GM23338 (cell line): ENCODE results near the gene NFIA. TPM values are rescaled to one million over a fixed set of nuclear protein-coding genes. Genes with fewer than 3 reads are reported as not detected.

Experiments
- ATAC-seq: fragments of 200-7000 bp; cut with Tn5 transposase; 3 replicates; pipeline ENCODE4 v1.9.1; 2020
- DNase-seq: peaks from one replicate; pipeline ENCODE4 v3.0.0-alpha.2; 2015; ENCODE audit warnings: low spot score
- H2AFZ ChIP-seq: fragments of 200-600 bp; sonication (generic); 2 replicates; pipeline ENCODE4 v1.8.0; 2016; ENCODE audit warnings: antibody characterized with exemption, mild to moderate bottlenecking, moderate library complexity
- H3F3A ChIP-seq: fragments of 200-600 bp; sonication (generic); replicated peaks from 2 replicates; pipeline ENCODE4 v1.8.0; 2017; ENCODE audit warnings: antibody characterized with exemption, mixed run types, low read depth
- H3K27ac ChIP-seq: fragments of 200-600 bp; sonication (generic); 2 replicates; pipeline ENCODE4 v1.6.1; 2016; ENCODE audit warnings: low read depth
- H3K27me3 ChIP-seq: fragments of 200-600 bp; sonication (generic); 2 replicates; pipeline ENCODE4 v1.8.0; 2016; ENCODE audit warnings: mild to moderate bottlenecking, mixed run types, moderate library complexity; ENCODE audit not compliant: insufficient read depth
- H3K36me3 ChIP-seq: fragments of 200-600 bp; sonication (generic); 2 replicates; pipeline ENCODE4 v1.8.0; 2016; ENCODE audit warnings: mild to moderate bottlenecking; ENCODE audit not compliant: insufficient read depth
- H3K4me1 ChIP-seq: fragments of 200-600 bp; sonication (generic); 2 replicates; pipeline ENCODE4 v1.8.0; 2016; ENCODE audit warnings: mild to moderate bottlenecking, moderate library complexity; ENCODE audit not compliant: insufficient read depth
- H3K4me2 ChIP-seq: fragments of 200-600 bp; sonication (generic); 2 replicates; pipeline ENCODE4 v1.7.1; 2017; ENCODE audit warnings: mixed run types
- H3K4me3 ChIP-seq: fragments of 200-600 bp; sonication (generic); 2 replicates; pipeline ENCODE4 v1.6.1; 2016; ENCODE audit warnings: mixed run types
- H3K79me2 ChIP-seq: fragments of 200-600 bp; sonication (generic); replicated peaks from 2 replicates; pipeline ENCODE4 v1.8.0; 2017; ENCODE audit warnings: mild to moderate bottlenecking; ENCODE audit not compliant: insufficient read depth
- H3K9me2 ChIP-seq: fragments of 200-600 bp; sonication (generic); 2 replicates; pipeline ENCODE4 v1.8.0; 2017; ENCODE audit not compliant: insufficient read depth
- H4K20me1 ChIP-seq: fragments of 200-600 bp; sonication (generic); replicated peaks from 2 replicates; pipeline ENCODE4 v1.8.0; 2017; ENCODE audit warnings: mild to moderate bottlenecking; ENCODE audit not compliant: insufficient read depth
- H3K27ac Mint-ChIP-seq: 2 replicates; pipeline ENCODE4 v1.8.0; 2020; ENCODE audit warnings: inconsistent platforms, mild to moderate bottlenecking, moderate library complexity, mixed read lengths
- H3K27me3 Mint-ChIP-seq: 3 replicates; pipeline ENCODE4 v1.8.0; 2022; ENCODE audit warnings: low read depth, mild to moderate bottlenecking, moderate library complexity, mixed read lengths, inconsistent platforms; ENCODE audit not compliant: insufficient read depth, poor library complexity
- H3K36me3 Mint-ChIP-seq: 3 replicates; pipeline ENCODE4 v1.8.0; 2021; ENCODE audit warnings: low read depth, mild to moderate bottlenecking, inconsistent platforms, moderate library complexity, mixed read lengths
- H3K4me1 Mint-ChIP-seq: 3 replicates; pipeline ENCODE4 v1.8.0; 2020; ENCODE audit warnings: mild to moderate bottlenecking, inconsistent platforms, mixed read lengths
- H3K4me3 Mint-ChIP-seq: 3 replicates; pipeline ENCODE4 v1.8.0; 2021; ENCODE audit warnings: moderate library complexity, mild to moderate bottlenecking, inconsistent platforms, mixed read lengths
- H3K9me3 Mint-ChIP-seq: 3 replicates; pipeline ENCODE4 v1.8.0; 2020; ENCODE audit warnings: moderate library complexity, mild to moderate bottlenecking, inconsistent platforms, mixed read lengths
- CREB1 ChIP-seq: fragments of 250-450 bp; sonication (Bioruptor Pico); IDR thresholded peaks from 2 replicates; pipeline ENCODE4 v1.5.0; 2020; ENCODE audit warnings: low read depth, mild to moderate bottlenecking, moderate library complexity
- EZH2 ChIP-seq: fragments of 200-600 bp; sonication (generic); IDR thresholded peaks from one replicate; pipeline ENCODE4 v1.8.0; 2017; ENCODE audit warnings: antibody characterized with exemption, mild to moderate bottlenecking, low read depth; ENCODE audit not compliant: unreplicated experiment
- EZH2phosphoT487 ChIP-seq: fragments of 200-600 bp; sonication (generic); IDR thresholded peaks from one replicate; pipeline ENCODE4 v1.8.1; 2018; ENCODE audit warnings: antibody characterized with exemption; ENCODE audit not compliant: unreplicated experiment
- JUNB ChIP-seq: IDR thresholded peaks from one replicate; pipeline ENCODE4 v1.6.1; 2016; ENCODE audit warnings: antibody characterized with exemption; ENCODE audit not compliant: unreplicated experiment
- NANOG ChIP-seq: IDR thresholded peaks from 2 replicates; pipeline ENCODE4 v1.6.1; 2016; ENCODE audit warnings: antibody characterized with exemption, borderline replicate concordance
- POLR2AphosphoS5 ChIP-seq: IDR thresholded peaks from 2 replicates; pipeline ENCODE4 v1.6.1; 2016; ENCODE audit warnings: antibody characterized with exemption, low read depth
- REST ChIP-seq: IDR thresholded peaks from one replicate; pipeline ENCODE4 v1.6.1; 2018; ENCODE audit warnings: antibody characterized with exemption; ENCODE audit not compliant: unreplicated experiment
- STAT1 ChIP-seq: IDR thresholded peaks from one replicate; pipeline ENCODE4 v1.6.1; 2016; ENCODE audit warnings: antibody characterized with exemption; ENCODE audit not compliant: unreplicated experiment
- ZNF114 ChIP-seq: fragments of 250-450 bp; sonication (Bioruptor Pico); IDR thresholded peaks from 2 replicates; pipeline ENCODE4 v1.5.0; 2020; ENCODE audit warnings: mild to moderate bottlenecking, moderate library complexity
- ZNF462 ChIP-seq: fragments of 250-450 bp; sonication (Bioruptor Pico); IDR thresholded peaks from 2 replicates; pipeline ENCODE4 v1.5.0; 2020; ENCODE audit warnings: mild to moderate bottlenecking, moderate library complexity
- long read RNA-seq: library from polyadenylated mRNA; unstranded; transcript quantifications from one replicate; pipeline ENCODE4 v2.0.0, GENCODE V29; 2020; ENCODE audit not compliant: unreplicated experiment
- polyA plus RNA-seq: library from polyadenylated mRNA; unstranded; fragments of >200 nt; fragmentation: Nextera tagmentation; extraction: Ambion mirVana; gene quantifications from 2 replicates; pipeline ENCODE4 v1.2.1, GENCODE V29; 2016
- total RNA-seq: library from RNA; depleted of rRNA; stranded (reverse); fragments of >200 nt; shearing (Covaris generic); gene quantifications from 2 replicates; pipeline ENCODE4 v1.2.3, GENCODE V29; 2014; rRNA removed

NFIA gene
- total RNA-seq, result 0.97 and 2.5 TPM in 2 replicates
- polyA plus RNA-seq, result 2.1 and 2.3 TPM in 2 replicates
- long read RNA-seq, partial matches to known transcripts, result 1 of 1 reads
- long read RNA-seq, other reads (novel, unspliced or antisense), result 0 of 1 reads

- Histone ChIP-seq H3K36me3 (no peaks in the 10 kb centered on the region), H2AFZ (peak within 1 kb of the TSS; percentile 77; the same call in 1 of the 2 replicates), H3K27ac (no peak within 1 kb of the TSS), H3K27me3 (peaks cover 89% of the 10 kb centered on the region), H3F3A (0 out of 2 replicates have a peak, but pooled peaks cover 6% of the 10 kb centered on the region), H3K4me3 (peak within 1 kb of the TSS; percentile 58), H3K4me1 (peaks cover 44% of the 10 kb centered on the region), H3K79me2 (no peaks in the 10 kb centered on the region; the same call in 1 of the 2 replicates), H4K20me1 (peaks cover 8% of the 10 kb centered on the region; the same call in 1 of the 2 replicates), H3K4me2 (peak within 1 kb of the TSS; percentile 87), H3K9me2 (no peaks in the 10 kb centered on the region)
- H3K27me3 Mint-ChIP-seq, result peaks cover 60% of the 10 kb centered on the region
- H3K9me3 Mint-ChIP-seq, result peaks cover 2% of the 10 kb centered on the region; the same call in 2 of the 3 replicates
- TF ChIP-seq STAT1 (no peak), EZH2 (peak; percentile 82)
- peaks cover 3% of the 10 kb centered on the region; the same call in 1 of the 3 replicates for H3K36me3 Mint-ChIP-seq
- ATAC-seq (peak; percentile 18), DNase-seq (peak; percentile 77)
- H3K4me1 Mint-ChIP-seq, result peaks cover 37% of the 10 kb centered on the region
- H3K4me3 Mint-ChIP-seq, result peak within 1 kb of the TSS; percentile 90
- no peak within 1 kb of the TSS for H3K27ac Mint-ChIP-seq
These were observed at the start of gene NFIA for GRCh38 chr1:61082311-61083012. TSS of gene NFIA (plus strand) at chr1:61082561.

GRCh38 chr1:61035880-61036279, 46.5 kb upstream of the NFIA start:
- no peaks in the 10 kb centered on the region for H3K36me3 Mint-ChIP-seq
- H3K36me3 ChIP-seq, result no peaks in the 10 kb centered on the region
- H3K27me3 ChIP-seq, result no peaks in the 10 kb centered on the region
- no peaks in the 10 kb centered on the region for H3K4me1 ChIP-seq
- H3F3A ChIP-seq, result no peaks in the 10 kb centered on the region
- no peak overlapping the region for H3K27ac Mint-ChIP-seq
- no peak overlapping the region for H3K4me3 Mint-ChIP-seq
- H3K4me3 ChIP-seq, result no peak overlapping the region
- ATAC-seq, result no peak
- H3K27ac ChIP-seq, result no peak overlapping the region
- no peaks in the 10 kb centered on the region for H4K20me1 ChIP-seq
- no peak for DNase-seq
- H3K4me2 ChIP-seq, result no peak overlapping the region
- no peaks in the 10 kb centered on the region for H3K4me1 Mint-ChIP-seq
- no peaks in the 10 kb centered on the region for H3K9me3 Mint-ChIP-seq
- no peak overlapping the region for H2AFZ ChIP-seq
- H3K27me3 Mint-ChIP-seq, result no peaks in the 10 kb centered on the region
- no peaks in the 10 kb centered on the region for H3K79me2 ChIP-seq
- no peaks in the 10 kb centered on the region for H3K9me2 ChIP-seq
- TF ChIP-seq JUNB (no peak), STAT1 (no peak), NANOG (no peak), ZNF114 (CRISPR knock-in tag) (no peak), POLR2AphosphoS5 (no peak), EZH2 (no peak), CREB1 (CRISPR knock-in tag) (no peak), EZH2phosphoT487 (no peak), ZNF462 (CRISPR knock-in tag) (no peak), REST (no peak)
